Ureter (tissue), 1 donor: Measurements from ENCODE around the gene HEMGN. TPM values are rescaled to one million over a fixed set of nuclear protein-coding genes. Genes with fewer than 3 reads are reported as not detected.
"Not testable (repeated sequence)": the region's sequence is repeated elsewhere in the genome, so short reads cannot be mapped to it uniquely, and the experiment has no call there.

Experiments
- DNase-seq: peaks from one replicate; pipeline ENCODE4 v3.0.0-alpha.2; 2020; ENCODE audit warnings: low spot score
- total RNA-seq: library from RNA; stranded (reverse); gene quantifications from one replicate; pipeline ENCODE4 v1.2.4, GENCODE V29; 2023
- donor health status: DM: yes; HTN: yes; CAD: no.

HEMGN gene
- not detected for total RNA-seq

DNA sequence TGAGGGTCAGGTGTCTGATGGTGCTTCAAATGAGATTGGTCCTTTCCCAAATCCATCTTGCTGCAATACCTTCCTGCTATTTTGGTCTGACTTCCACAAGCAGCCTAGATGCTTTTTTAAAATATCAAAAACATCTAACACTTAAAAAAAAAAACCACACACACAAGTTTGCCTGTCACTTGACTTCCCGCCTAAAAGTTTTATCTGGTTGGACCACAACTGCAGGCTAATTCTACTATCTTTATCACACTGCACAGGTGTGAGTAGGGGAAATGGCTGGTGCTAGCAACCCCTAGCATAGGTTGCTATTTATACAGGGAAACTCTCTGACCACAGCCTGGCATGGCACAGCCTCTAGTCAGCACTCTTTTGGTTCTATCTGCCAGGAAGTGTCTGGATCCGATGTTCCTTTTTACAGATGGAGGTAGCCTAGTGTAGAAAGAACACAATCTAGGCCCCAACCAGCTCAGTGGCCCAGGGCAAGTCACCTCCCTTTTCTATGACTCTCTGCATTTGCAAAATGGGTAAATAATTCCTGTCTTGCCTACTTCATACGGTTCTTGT, at the start of gene HEMGN:
TSS of gene HEMGN (minus strand) at position 92 of the 564 bp plus-strand sequence. CDS start at position 56, 36 bp downstream.
- no peak for DNase-seq

DNA sequence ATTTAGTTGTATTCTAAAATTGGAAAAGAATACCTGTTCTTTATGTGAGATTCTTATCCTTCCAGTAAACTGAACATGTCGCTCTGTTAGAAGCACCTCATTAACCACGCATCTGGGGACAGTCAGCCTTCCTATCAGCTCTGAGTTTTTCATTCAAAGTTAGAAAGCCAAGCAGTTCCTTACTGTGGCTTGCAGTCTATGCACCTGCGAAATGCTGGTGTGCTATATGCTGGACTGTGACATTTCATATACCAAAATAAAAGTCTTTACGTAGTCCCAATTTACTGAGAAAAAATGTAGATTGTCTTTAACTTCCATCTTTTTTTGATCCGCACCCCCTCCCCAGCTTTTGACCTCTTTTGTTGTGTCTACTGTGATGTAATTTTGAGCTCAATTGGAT, 49.5 kb upstream of the HEMGN start:
- DNase-seq: no peak

DNA sequence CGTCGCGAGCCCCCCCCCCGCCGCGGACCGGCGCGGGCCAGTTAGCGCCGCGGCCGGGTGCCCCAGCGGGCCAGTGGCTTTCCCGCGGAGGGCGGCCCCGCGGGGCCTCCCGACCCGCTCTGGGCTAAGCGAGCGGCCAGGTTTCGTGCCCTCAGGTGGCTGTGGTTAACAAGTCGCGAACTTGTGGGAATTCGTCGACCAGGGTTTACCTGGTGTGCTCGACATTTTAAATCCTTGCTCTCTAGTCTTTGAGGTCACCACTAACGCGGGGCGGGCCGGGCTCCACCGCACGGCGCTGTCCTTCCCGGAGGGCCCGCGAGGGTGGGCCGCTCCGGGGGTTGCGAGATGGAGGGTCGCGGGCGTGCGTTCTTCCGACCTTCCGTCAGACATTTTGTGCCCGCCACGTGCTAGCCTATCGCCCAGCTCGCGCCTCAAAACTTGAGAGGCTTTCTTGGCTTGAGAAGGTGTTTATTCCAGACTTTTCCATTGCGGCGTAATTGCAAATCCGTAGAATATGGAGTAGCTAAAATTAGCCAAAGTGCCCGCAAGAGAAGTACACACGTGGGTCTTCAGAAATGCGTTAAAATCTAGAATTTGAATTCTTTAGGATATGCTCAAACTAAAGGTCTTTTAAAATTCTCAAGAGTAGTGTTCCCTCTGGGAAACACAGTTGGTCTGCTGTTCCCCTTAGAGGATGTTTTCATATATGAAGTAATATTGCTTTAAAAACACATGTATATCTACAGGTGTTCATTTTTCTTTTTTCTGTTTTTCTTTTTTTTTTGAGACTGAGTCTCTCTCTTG, 47.3 kb upstream of the HEMGN start:
- DNase-seq: no peak

DNA sequence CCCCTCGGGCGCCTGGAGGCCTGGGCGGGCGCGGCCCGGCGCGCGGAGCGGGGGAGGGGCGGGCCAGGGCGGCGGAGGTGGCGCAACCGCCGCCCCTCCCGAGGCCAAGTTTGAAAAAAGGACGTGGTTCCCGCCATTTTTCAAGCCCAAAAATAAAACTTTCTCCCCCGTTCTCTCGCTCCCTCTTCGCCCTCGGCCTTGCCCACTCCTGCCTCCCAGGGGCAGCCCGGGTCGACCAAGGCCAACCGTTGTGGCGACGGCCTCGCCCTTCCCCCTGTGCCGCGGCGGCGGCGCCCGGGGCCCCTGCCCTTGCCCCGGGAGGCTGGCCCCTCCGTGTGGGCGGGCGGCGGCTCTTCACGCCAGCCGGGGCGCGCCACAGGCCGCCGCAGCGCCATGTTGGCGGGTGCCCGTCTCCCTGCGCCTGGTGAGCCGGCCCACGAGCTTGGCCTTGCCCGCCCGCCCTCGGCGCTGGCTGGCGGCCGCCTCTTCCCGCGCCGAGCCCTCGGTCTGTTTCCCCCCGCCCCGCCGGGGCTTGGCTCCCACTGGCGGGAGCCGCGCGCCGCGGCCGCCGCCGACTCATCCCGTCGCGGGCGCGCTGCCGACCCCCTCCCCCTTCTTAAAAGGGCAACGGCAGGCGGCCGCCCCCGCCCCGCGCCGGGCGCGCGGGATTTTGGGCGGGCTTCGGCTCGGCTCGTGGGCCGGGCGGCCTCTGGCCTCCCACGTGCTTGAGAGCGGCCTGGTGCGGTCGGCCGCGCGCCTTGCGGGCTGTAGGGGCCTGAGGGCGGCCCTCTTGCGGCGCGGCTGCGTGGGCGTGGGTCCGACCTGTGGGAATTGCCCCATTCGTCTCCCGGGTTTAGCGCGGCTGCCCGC, 46.5 kb upstream of the HEMGN start:
- DNase-seq: peak; percentile 81

DNA sequence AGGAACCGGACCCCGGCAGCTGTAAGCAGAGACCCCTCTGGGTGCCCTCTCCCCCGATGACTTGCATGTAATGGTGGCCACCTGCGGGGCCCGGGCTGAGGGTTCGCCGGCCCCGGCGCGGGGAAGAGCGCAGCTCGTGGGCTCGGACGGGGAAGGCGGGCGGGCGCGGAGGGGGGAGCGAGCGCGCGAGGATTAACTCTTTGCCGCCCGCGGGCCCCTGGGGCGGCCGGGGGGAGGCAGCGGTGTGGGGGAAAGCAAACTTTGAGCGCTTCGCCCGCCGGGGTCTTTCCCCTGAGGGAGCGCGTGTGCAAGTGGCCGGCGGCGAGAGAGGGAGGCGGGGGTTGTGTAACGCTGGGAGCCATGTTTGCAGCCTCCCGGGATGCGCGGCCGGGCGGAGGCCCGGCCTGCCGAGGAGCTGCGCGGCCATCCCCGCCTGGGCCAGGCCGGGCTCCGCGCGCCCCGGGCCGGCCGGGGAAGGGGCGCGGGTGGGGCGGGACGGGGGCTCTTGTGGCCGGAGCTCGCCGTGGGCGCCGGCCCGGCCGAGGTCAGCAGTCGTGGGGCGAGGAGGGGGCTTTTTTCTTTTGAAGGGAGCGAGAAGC, 45.7 kb upstream of the HEMGN start:
- DNase-seq: peak; percentile 65

DNA sequence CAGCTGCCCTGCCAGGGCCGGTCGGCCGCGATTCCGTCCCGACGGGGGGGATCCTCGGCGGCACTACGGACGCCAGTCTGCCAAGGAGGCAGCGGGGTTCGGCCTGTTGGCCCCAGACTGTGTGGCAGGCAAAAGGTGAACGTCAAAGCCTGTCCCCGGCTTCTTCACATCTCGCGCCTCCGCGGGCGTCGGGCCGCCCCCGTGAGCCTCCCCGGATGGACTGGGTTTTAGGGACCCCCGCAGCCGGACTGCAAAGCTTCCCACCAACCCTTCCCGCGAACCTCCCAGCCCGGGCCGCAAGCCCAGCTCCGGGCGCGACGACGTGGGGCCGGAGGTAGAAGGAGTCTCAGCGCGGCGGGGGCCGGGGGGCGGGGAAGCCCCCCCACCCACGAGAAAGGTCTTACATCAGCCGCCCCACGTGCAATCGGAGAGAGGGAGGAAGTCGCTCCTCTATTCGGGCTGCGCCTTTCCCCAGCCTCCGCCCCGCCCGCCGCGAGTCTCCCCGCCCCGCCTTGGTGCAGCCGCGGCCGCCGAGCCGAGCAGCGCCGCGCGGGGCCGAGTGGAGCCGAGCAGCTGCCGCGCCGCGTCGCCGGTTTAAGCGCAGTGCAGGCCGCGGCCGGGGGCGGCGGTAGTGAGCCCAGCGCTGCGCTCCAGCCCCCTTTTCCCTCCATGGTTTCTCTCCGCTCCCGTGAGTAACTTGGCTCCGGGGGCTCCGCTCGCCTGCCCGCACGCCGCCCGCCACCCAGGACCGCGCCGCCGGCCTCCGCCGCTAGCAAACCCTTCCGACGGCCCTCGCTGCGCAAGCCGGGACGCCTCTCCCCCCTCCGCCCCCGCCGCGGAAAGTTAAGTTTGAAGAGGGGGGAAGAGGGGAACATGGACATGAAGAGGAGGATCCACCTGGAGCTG, 45.0 kb upstream of the HEMGN start, which contains the start of gene ANP32B:
TSS of gene ANP32B (plus strand) at position 659 of the 906 bp plus-strand sequence. CDS start at position 874, 215 bp downstream.
- peak; percentile 92 for DNase-seq

GRCh38 chr9:97981846-97982682, 44.1 kb upstream of the HEMGN start:
- DNase-seq: no peak

GRCh38 chr9:97980918-97981845, 43.2 kb upstream of the HEMGN start:
- no peak for DNase-seq

- no peak for DNase-seq
Measured at GRCh38 chr9:97980479-97980803, 42.5 kb upstream of the HEMGN start.

- no peak for DNase-seq
Measured at GRCh38 chr9:97979788-97980478, 42.0 kb upstream of the HEMGN start.

DNA sequence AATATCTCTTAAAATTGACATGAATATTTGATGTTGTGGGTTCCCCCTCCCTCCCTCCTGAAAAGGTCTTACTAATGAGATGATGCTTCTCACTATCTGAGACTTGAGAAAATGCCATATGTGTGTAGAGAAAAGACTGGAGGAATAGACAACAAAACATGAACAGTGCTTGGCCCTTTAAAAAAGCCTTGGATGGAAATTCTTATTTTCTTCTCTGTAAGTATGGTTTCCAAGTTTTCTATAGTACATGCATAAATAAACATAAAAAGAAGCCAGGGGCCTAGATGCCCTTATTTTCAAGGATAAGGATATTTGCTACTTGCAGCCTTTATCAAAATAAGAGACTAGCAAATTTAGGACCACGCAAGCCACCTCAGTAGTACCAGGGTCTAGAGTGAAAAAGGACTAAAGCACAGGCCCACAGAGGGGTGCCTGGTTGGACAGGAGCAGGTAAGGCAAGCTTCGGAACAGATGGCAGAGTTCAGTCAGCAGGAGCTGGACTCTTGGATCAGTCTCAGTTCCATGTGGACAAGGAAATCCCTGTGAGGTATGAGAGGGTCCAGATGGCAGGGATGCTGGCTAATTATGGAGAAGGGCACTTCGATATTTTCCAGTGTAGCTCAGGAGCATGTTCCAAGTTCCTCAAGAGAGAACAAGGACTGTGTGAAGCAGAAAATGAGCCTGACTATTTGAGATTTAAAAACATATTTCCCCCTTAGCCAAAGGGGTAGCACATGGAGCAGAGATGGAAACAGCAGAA, 40.6 kb upstream of the HEMGN start:
- DNase-seq: no peak

DNA sequence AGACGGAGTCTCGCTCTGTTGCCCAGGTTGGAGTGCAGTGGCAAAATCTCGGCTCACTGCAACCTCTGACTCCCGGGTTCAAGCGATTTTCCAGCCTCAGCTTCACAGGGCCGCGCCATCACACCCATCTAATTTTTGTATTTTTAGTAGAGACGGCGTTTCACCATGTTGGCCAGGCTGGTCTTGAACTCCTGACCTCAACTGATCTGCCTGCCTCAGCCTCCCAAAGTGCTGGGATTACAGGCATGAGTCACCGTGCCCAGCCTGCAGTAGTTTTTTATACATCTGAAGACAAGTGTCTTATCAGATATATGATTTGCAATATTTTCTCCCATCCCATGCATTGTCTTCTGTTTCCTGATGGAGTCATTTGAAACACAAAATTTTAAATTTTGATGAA, 38.7 kb upstream of the HEMGN start:
- not testable (repeated sequence) for DNase-seq

DNA sequence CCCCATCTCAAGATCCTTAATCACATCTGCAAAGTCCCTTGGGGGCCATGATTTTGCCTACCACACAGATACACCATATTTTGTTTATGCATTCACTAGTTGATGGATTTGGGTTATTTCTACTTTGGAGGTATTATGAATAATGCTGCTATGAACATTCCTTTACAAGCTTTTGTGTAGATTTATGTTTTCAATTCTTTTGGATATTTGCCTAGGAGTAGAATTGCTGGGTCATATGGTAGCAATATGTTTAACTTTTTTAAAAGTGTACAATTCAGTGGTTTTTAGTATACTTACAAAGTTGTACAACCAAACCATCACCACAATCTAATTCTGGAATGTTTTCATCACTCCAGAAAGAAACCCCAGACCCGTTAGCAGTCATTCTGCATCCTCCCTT, 37.4 kb upstream of the HEMGN start:
- no peak for DNase-seq

GRCh38 chr9:97972753-97973152, 34.8 kb upstream of the HEMGN start:
- DNase-seq: no peak

DNA sequence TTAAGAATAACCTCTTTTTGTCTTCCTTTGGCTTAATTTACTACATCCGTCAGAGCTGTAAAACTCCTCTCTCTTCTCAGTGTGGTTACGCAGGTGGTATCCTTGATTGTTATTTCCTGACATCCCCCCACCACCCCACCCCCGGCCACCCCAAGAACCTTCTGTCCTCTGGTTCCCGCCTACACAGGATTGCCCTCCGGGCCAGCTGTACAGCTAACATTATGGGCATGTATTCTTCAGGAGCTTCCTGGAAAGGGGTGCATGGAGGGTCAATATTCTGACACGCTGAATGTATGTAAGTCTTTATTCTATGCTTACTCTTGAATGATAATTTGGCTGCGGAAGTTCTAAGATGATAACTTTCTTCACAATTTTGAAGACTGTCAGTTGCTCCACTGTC, 32.2 kb upstream of the HEMGN start:
- DNase-seq: no peak

DNA sequence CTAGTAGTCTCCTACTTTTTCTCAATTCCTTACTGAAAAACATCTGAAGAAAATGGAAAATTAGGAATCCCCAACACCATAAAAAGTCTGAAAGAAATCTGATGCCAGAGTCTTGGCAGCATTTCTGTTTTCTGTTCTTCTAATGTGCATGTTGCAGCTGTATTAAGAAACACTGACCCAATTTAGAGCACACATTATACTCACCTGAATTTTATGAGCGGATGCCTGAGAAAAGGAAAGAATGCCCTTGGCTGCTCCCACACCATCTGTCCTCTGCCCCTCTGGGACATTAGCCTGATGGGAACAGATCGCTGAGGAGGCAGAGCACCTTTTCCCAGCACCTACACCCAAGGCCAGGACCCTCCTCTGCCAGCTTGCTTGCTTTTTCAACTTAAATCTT, 31.0 kb upstream of the HEMGN start:
- DNase-seq: no peak

DNA sequence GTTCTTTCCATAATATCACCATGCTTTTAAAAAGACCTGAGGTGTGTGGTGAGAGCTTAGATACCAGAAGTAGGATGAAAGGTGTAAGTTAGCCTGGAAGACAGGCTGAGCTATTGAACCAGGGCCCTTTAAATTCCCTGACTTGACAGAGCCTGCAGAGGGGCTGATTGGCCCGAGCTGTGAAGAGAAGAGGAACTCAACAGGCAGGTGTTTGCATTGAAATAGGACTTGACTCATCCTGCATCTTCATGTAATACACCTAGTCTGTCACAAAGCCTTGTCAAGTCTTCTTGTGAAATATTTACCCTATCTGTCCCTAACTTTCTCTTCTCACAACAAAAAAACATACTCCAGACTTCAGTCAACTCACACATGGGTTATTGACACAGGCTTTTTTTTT, 28.5 kb upstream of the HEMGN start:
- no peak for DNase-seq

DNA sequence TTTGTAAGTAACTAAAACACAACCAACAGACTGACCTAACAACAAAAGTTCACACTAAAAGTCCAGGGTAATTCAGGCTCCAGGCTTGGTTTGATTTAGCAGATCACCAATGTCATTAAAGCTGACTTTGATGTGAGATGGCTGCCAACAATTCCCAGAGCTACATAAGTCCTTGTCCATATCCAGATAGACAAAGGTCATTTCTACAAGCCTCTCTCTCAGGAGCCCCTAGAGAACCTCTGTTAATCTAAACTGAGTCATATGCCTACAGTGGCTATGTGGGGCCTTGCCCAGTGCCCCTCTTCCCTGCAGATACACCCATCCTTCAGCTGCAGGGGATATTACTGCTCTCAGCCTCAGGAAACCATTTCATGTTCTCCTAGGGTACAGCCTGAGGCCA, 26.9 kb upstream of the HEMGN start:
- no peak for DNase-seq
